NK-92 treated with Interleukin-12 subunit alpha and Interleukin-12 subunit beta, amount 100 ng/mL, for 24 hours (cell line): ENCODE data around the gene PLSCR5.

Experiments used
- DNase-seq: peaks from one replicate; lab custom pipeline; 2025; lab: John Stamatoyannopoulos, UW

PLSCR5 gene

DNA sequence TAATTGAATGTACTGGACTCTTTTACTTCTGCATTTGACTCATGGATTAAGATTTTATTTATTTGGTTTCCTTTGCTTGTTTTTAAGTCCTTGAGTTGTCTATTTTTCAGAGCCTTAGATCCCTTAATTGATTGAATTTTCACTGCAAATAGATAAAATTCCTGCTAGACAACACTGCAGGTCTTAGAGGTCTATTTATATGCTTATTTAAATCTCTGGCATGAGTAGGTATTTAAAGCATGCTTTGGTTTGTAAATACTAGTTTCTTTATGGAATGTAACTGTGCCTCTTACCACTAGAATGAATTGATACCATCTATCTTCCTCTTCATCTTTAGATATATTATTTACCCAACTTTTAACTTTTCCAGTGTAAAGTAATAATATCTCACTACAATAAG lies 20.0 kb downstream of the PLSCR5 start:
- no peak for DNase-seq

GRCh38 chr3:146581951-146582467 lies 23.1 kb downstream of the PLSCR5 start:
- no peak for DNase-seq

GRCh38 chr3:146581080-146581601 lies 24.0 kb downstream of the PLSCR5 start:
- no peak for DNase-seq

- no peak for DNase-seq
Measured at GRCh38 chr3:146577662-146578061, 27.5 kb downstream of the PLSCR5 start.

- DNase-seq: no peak
Measured at GRCh38 chr3:146575636-146576035, 29.5 kb downstream of the PLSCR5 start.

DNA sequence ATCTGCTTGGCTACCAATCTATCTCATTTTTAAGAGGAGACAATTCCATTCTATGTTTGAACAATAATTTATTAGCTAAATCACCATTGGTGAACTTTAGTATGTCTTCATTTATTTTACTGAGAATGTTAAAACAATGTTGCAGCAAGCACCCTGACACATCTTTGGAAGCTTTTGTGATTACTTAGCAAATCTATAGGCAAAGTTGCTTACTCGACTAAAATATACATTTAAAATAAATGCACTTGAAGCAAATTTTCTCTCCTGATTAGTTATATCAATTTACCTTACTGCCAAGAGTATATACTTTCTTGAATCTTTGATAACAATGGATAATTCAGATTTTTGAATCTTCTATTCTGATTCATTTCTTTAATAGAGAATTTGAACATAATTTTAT lies 31.0 kb downstream of the PLSCR5 start:
- no peak for DNase-seq

DNA sequence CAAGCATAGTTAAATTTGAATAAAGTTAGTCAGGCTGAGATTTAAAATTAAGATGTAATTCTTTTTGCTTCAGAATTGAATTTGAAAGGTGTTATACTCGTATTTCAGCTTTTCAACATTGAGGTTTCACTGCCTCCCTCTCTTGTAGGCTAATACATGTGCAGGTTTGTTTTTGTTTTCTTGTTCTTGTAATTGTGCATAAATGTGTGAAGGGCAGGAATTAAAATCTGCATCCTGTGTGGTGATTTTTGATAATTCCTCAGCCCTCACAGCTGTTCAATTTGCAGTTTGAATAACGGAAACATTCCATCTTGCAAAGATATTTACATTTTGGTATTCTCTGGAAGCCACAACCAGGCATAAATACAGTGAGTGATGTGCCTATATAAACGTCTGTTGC lies 35.8 kb downstream of the PLSCR5 start:
- DNase-seq: no peak

DNA sequence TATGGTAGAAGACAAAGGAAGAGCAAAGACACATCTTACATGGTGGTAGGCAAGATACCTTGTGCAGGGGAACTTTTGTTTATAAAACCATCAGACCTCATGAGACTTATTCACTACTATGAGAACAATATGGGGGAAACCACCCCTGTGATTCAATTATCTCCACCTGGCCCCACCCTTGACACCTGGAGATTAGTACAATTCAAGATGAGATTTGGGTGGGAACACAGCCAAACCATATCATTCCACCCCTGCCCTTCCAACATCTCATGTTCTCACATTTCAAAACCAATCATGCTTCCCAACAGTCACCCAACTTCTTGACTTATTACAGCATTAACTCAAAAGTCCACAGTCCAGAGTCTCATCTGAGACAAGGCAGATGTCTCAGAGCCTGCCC lies 39.0 kb downstream of the PLSCR5 start:
- no peak for DNase-seq

DNA sequence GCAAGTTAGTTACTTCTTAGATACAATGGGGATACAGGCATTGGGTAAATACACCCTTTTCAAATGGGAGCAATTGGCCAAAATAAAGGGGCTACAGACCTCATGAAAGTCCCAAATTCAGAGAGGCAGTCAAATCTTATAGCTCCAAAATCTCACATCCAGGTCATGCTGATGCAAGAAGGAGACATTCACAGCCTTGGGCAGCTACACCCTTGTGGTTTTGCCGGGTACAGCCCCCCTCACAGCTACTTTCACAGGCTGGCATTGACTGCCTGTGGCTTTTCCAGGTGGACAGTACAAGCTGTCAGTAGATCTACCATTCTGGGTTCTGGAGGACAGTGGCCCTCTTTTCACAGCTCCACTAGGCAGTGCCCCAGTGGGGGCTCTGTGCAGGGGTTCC lies 43.3 kb downstream of the PLSCR5 start:
- DNase-seq: no peak

DNA sequence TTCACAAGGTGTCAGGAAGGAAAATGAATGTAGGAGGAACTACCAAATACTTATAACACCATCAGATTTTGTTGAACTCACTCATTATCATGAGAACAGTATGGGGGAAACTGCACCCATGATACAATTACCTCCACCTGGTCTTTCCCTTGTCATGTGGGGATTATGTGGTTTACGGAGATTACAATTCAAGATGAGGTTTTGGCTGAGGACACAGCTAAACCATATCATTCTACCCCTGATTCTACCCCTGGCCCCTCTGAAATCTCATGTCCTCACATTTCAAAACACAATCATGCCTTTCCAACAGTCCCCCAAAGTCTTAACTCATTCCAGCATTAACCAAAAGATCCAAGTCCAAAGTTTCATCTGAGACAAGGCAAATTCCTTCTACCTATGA lies 43.7 kb downstream of the PLSCR5 start:
- no peak for DNase-seq

GRCh38 chr3:146560678-146561077 lies 44.5 kb downstream of the PLSCR5 start:
- DNase-seq: no peak

DNA sequence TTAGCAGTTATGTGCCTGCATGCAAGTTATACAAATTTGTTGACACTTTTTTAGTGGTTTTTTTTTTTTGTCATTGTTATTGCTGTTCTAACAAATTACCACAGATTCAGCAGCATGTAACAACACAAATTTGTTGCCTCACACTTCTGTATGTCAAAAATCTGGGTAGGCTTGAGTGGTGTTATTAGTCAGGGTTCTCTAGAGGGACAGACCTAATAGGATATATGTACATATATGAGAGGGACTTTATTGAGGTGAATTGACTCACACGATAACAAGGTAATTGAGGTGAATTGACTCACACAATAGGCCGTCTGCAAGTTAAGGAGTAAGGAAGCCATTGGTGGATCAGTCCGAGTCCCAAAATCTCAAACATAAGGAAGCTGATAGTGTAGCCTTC lies 45.8 kb downstream of the PLSCR5 start:
- DNase-seq: no peak

DNA sequence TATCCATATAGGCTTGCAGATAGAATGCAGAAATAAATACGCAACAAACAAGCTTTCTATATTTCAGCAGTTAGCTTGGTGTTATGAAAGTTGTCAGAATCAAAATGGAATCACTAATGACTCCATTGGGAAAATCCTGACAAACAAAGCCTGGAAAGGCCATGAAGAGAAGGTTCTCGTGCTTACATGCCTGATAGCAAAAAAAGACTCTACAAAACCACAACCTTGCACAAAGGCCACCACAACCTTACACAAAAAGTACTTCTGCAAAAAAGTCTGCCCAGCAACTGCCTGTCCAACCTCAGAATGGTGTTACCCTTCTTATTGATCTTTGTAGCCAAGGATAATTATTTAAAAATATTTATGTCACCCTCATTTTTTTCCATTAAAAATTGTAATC lies 46.4 kb downstream of the PLSCR5 start:
- no peak for DNase-seq

DNA sequence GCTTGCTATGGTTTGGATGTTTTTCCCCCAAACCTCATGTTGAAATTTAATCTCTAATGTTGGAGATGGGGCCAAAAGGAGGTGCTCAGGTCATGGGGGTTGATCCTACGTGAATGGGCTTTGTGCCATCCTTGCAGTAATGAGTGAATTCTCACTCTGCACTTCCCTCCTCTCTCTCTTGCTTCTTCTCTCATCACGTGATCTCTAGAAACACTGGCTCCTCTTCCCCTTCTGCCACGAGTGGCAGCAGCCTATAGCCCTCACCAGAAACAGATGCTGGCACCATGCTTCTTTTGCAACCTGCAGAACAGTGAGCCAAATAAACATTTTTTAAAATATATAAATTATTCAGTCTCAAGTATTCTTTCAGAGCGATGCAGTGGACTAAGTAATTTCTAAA lies 47.4 kb downstream of the PLSCR5 start:
- no peak for DNase-seq

DNA sequence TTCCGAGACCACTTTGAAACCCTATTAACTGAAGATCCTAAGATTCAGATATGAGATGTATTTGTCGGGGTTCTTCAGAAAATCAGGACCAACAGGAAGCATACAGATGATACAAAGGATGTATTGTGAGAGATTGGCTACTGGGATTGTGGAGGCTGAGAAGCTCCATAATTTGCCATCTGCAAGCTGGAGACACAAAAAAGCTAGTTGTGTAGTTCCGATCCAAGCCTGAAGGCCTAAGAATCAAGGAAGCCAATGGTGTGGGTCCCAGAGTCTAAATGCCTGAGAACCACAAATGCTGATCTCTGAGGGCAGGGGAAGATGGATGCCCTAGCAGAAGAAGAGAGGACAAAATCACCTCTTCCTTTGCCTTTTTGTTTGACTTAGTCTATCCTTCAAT lies 49.8 kb downstream of the PLSCR5 start:
- no peak for DNase-seq

GRCh38 chr3:146554151-146554760 lies 50.9 kb downstream of the PLSCR5 start:
- DNase-seq: no peak

- no peak for DNase-seq
Measured at GRCh38 chr3:146550743-146551510, 54.2 kb downstream of the PLSCR5 start.

DNA sequence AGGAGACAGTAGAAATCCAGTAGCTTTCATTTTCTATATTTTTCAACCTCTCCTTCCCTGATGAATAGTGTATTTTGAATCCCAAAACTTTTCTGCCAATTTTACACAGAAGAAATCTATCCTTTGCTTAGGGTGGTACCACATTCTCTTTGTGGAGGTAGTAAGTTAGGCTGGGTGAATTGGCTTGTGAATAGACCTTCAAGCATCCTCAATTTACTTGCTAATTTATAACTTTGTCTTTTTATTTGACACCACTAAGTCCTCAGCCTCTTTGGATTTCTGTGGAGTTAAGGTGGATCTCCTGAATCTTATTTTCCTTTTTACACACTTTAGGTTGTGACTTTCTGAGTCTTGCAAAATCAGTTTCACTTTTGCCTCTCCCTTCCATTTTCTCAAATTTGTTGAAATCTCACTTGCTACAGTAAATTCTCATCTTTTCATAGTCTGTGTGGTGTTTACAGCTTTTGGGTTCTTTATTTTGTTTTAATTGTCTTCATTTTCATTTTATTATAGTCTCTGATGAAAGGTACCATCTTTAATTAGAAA lies 55.0 kb downstream of the PLSCR5 start:
- DNase-seq: no peak

GRCh38 chr3:146547235-146547835 lies 57.8 kb downstream of the PLSCR5 start:
- DNase-seq: no peak

- no peak for DNase-seq
Measured at GRCh38 chr3:146546366-146546965, 58.7 kb downstream of the PLSCR5 start.

GRCh38 chr3:146544929-146545528 lies 60.1 kb downstream of the PLSCR5 start:
- DNase-seq: no peak
